GM12873 (cell line): ENCODE data around the gene DIAPH3.

Experiments used
- TF ChIP-seq, protein P1 (sequence below): IDR thresholded peaks from 2 replicates; pipeline ENCODE4 v1.5.1; 2012; ENCODE audit warnings: low read depth, mild to moderate bottlenecking, moderate library complexity, low read length, control low read depth; ENCODE audit not compliant: insufficient read depth; ENCODE audit errors: missing control alignments

Gene DIAPH3

DNA sequence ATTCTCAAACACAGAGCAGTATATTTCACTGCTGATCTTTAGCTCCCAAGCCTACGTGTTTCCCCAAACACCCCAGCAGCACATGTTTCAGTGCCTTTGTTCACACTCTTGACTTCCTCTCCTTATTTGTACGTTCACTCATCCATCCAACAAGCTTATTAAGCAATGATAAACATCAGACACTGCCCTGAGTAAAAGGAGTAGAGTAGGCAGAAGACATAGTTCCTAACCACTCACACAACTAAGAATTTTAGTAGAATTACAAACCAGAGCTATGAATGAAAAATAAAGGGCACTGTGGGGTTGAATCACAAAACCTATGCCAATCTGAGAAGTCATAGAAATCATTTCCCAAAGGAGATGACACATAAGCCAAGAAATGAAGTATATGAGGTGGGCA is 213.5 kb downstream of the DIAPH3 start:
- TF ChIP-seq, protein P1, sequence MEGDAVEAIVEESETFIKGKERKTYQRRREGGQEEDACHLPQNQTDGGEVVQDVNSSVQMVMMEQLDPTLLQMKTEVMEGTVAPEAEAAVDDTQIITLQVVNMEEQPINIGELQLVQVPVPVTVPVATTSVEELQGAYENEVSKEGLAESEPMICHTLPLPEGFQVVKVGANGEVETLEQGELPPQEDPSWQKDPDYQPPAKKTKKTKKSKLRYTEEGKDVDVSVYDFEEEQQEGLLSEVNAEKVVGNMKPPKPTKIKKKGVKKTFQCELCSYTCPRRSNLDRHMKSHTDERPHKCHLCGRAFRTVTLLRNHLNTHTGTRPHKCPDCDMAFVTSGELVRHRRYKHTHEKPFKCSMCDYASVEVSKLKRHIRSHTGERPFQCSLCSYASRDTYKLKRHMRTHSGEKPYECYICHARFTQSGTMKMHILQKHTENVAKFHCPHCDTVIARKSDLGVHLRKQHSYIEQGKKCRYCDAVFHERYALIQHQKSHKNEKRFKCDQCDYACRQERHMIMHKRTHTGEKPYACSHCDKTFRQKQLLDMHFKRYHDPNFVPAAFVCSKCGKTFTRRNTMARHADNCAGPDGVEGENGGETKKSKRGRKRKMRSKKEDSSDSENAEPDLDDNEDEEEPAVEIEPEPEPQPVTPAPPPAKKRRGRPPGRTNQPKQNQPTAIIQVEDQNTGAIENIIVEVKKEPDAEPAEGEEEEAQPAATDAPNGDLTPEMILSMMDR, result no peak

- TF ChIP-seq, protein P1, result no peak
Observed at GRCh38 chr13:59948686-59949085, 215.0 kb downstream of the DIAPH3 start.

DNA sequence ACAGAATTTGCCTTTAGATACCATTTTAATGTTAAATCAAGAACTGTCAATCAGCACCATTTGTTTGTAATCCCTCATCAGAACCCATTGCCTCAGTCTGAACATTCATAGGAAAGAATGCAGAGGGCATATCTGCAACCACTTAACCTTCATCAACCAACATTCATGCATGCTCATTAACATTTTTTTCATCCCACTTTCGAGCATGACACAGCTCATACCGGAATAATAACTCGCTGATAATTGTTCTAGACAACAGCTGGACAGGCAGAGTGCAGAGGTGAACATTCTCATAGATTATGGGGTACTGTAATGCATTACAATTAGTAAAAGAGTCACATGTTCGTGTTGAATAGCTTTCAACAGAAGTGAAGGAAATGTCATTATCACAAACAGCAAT is 216.8 kb downstream of the DIAPH3 start:
- TF ChIP-seq, protein P1, result no peak

DNA sequence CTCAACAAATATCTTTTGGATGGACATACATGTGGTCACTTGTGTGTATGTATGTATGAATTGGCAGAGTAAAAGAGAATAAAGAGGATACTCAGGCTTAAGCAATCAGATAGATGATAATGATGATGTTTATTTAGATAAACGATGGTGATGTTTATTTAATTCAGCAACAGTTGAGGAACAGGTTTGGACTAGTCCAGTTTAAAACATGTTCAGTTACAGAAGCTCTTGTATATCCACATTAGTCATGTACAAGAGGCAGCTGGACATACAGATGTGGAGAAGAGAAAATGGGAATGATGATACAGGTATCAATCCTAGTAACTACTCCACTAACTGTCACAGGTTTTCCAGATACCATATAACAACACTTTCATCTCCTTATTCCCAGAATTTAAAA is 232.1 kb downstream of the DIAPH3 start:
- TF ChIP-seq, protein P1, result no peak

DNA sequence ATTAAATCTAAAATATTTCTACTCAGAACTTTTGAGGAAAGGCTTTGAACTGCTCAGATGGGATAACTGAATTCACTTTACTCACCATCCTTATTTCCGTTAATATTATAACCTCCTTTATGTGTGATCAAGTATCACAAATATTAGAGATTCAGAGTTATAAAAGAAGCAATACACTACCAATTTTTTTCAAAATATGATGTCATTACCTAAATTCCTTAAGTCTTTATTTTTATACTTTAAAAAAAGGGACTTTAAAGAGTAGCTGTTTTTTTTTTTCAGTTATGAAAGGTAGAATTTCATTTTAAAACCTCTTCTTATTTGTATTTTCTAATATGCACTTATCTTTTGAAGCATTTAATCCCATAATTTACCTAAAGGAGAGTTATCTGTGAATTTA is 239.5 kb downstream of the DIAPH3 start:
- TF ChIP-seq, protein P1, result no peak

GRCh38 chr13:59915252-59915651 is 248.5 kb downstream of the DIAPH3 start:
- TF ChIP-seq, protein P1, result no peak

- TF ChIP-seq, protein P1, result no peak
Observed at GRCh38 chr13:59914556-59914955, 249.2 kb downstream of the DIAPH3 start.

DNA sequence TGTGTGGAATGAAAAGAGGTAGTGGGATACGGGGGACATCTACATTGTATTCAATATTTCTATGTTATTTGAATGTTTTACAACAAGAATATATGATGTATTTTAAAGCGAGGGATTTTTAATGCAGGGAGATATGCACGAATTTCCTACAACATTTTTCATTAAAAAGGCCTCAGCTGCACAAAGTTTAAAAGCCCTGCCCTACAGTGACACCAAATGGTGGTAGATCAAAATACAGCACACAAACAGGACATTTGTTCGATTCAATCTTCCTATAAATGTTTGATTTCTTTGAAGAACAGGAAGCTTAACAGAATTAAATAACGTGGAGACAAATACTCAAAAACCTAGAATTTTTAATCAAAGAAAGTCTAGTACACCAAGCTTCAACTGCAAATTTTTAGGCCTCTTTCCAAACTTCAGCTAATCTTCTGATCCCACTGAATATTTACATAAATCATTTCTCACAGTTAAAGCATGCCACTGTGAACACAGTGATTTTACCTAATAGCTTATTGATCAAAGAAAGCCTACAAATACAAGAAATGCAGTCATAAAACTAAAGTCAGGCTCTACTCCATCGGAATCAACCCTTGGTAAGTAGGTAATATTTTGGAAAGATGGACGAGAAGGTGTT is 257.2 kb downstream of the DIAPH3 start:
- TF ChIP-seq, protein P1, result peak; percentile 42
